Epithelial cell of proximal tubule (primary cell): Measurements from ENCODE around the gene ADAMTS4. TPM values are rescaled to one million over a fixed set of nuclear protein-coding genes. Genes with fewer than 3 reads are reported as not detected.

ENCODE experiments used
- DNase-seq: peaks from one replicate; pipeline ENCODE4 v3.0.0-alpha.2; 2011; ENCODE audit warnings: low read depth
- H3K4me3 ChIP-seq: 2 replicates; pipeline ENCODE4 v1.5.1; 2011; ENCODE audit warnings: low read depth, mild to moderate bottlenecking, low read length
- CTCF ChIP-seq: conservative IDR thresholded peaks from 2 replicates; pipeline ENCODE4 v1.5.1; 2012; ENCODE audit warnings: low read depth, mild to moderate bottlenecking, low read length
- total RNA-seq: library from RNA; depleted of rRNA; stranded (reverse); fragments of >200 nt; gene quantifications from 2 replicates; pipeline ENCODE4 v1.2.3, GENCODE V29; 2015

Gene ADAMTS4
- total RNA-seq, 1 donor from 2014 or later, result under 0.01 TPM

GRCh38 chr1:161209790-161210409, 11.0 kb upstream of the ADAMTS4 start:
- DNase-seq, result no peak
- TF ChIP-seq CTCF, result peak; percentile 96
- no peak overlapping the region for H3K4me3 ChIP-seq

GRCh38 chr1:161207173-161207572, 8.3 kb upstream of the ADAMTS4 start:
- no peak for TF ChIP-seq CTCF
- no peak for DNase-seq
- H3K4me3 ChIP-seq, result no peak overlapping the region

GRCh38 chr1:161206411-161207140, 7.7 kb upstream of the ADAMTS4 start:
- no peak for TF ChIP-seq CTCF
- DNase-seq, result no peak
- H3K4me3 ChIP-seq, result no peak overlapping the region

- peak within 1 kb of the TSS; percentile 88 for H3K4me3 ChIP-seq
- peak; percentile 87 for DNase-seq
- TF ChIP-seq CTCF, result peak; percentile 39
Observed at GRCh38 chr1:161201836-161202712, 3.2 kb upstream of the ADAMTS4 start, which contains the start of gene NDUFS2. TSS of gene NDUFS2 (plus strand) at chr1:161202367. CDS start at chr1:161202386, 19 bp downstream.

- TF ChIP-seq CTCF, result no peak
- no peak for DNase-seq
- peak overlapping the region; percentile 88 for H3K4me3 ChIP-seq
Observed at GRCh38 chr1:161200992-161201835, 2.4 kb upstream of the ADAMTS4 start.

GRCh38 chr1:161200421-161200991, 1.7 kb upstream of the ADAMTS4 start:
- TF ChIP-seq CTCF, result no peak
- no peak overlapping the region for H3K4me3 ChIP-seq
- no peak for DNase-seq
